ENCODE data around the gene RRP7A.
"Not testable (repeated sequence)": the region's sequence is repeated elsewhere in the genome, so short reads cannot be mapped to it uniquely, and the experiment has no call there.

Gene RRP7A

GRCh38 chr22:42535082-42535731 lies 15.6 kb upstream of the RRP7A start:
- not testable (repeated sequence) for DNase-seq (ENCODE audit: low read depth)

GRCh38 chr22:42533638-42533977 lies 14.0 kb upstream of the RRP7A start:
- no peak for DNase-seq (ENCODE audit: low read depth)

- not testable (repeated sequence) for DNase-seq (ENCODE audit: low read depth)
Measured at GRCh38 chr22:42531401-42532084, 11.9 kb upstream of the RRP7A start.

GRCh38 chr22:42529435-42529834 lies 9.8 kb upstream of the RRP7A start:
- DNase-seq (ENCODE audit: low read depth) = not testable (repeated sequence)

- no peak for DNase-seq (ENCODE audit: low read depth)
Measured at GRCh38 chr22:42528591-42529307, 9.2 kb upstream of the RRP7A start.

- DNase-seq (ENCODE audit: low read depth) = no peak
Measured at GRCh38 chr22:42522546-42522945, 3.0 kb upstream of the RRP7A start.

GRCh38 chr22:42521228-42521546 lies 1.6 kb upstream of the RRP7A start:
- no peak for DNase-seq (ENCODE audit: low read depth)

GRCh38 chr22:42518638-42519524 lies 715 bp downstream of the RRP7A start:
- not testable (repeated sequence) for DNase-seq (ENCODE audit: low read depth)

- not testable (repeated sequence) for DNase-seq (ENCODE audit: low read depth)
Measured at GRCh38 chr22:42517103-42517502, 2.5 kb downstream of the RRP7A start.

GRCh38 chr22:42515896-42516295 lies 3.7 kb downstream of the RRP7A start:
- no peak for DNase-seq (ENCODE audit: low read depth)

- DNase-seq (ENCODE audit: low read depth) = not testable (repeated sequence)
Measured at GRCh38 chr22:42515304-42515703, 4.3 kb downstream of the RRP7A start.

- not testable (repeated sequence) for DNase-seq (ENCODE audit: low read depth)
Measured at GRCh38 chr22:42514331-42514730, 5.3 kb downstream of the RRP7A start.

- DNase-seq (ENCODE audit: low read depth) = not testable (repeated sequence)
Measured at GRCh38 chr22:42512273-42512990, 7.2 kb downstream of the RRP7A start.

- no peak for DNase-seq (ENCODE audit: low read depth)
Measured at GRCh38 chr22:42511401-42511891, 8.2 kb downstream of the RRP7A start.

- DNase-seq (ENCODE audit: low read depth) = no peak
Measured at GRCh38 chr22:42509548-42509947, 10.0 kb downstream of the RRP7A start.

- not testable (repeated sequence) for DNase-seq (ENCODE audit: low read depth)
Measured at GRCh38 chr22:42508975-42509364, 10.6 kb downstream of the RRP7A start.

GRCh38 chr22:42508327-42508974 lies 11.1 kb downstream of the RRP7A start:
- not testable (repeated sequence) for DNase-seq (ENCODE audit: low read depth)

GRCh38 chr22:42500836-42501179 lies 18.8 kb downstream of the RRP7A start:
- DNase-seq (ENCODE audit: low read depth) = no peak

GRCh38 chr22:42500161-42500835 lies 19.3 kb downstream of the RRP7A start:
- DNase-seq (ENCODE audit: low read depth) = no peak

GRCh38 chr22:42499773-42500160 lies 19.8 kb downstream of the RRP7A start:
- DNase-seq (ENCODE audit: low read depth) = not testable (repeated sequence)

All from HS-27A (cell line).